NCI-H345 (cell line): Measurements from ENCODE around the gene RFLNA.

Experiments
- DNase-seq: peaks from one replicate; lab custom pipeline; 2025; lab: John Stamatoyannopoulos, UW

RFLNA gene

GRCh38 chr12:124359671-124360581, 65.0 kb downstream of the RFLNA start:
- DNase-seq = peak; percentile 45

- DNase-seq = no peak
These were observed 66.4 kb downstream of the RFLNA start for GRCh38 chr12:124361074-124361970.

- no peak for DNase-seq
These were observed 67.1 kb downstream of the RFLNA start for GRCh38 chr12:124361996-124362395.

- DNase-seq = no peak
These were observed 68.6 kb downstream of the RFLNA start for GRCh38 chr12:124363353-124363965.

GRCh38 chr12:124364543-124364942, 69.7 kb downstream of the RFLNA start:
- no peak for DNase-seq
